Adipocyte (in vitro differentiated cells): ENCODE results near the gene TIMM8A.
"Not testable (repeated sequence)": the region's sequence is repeated elsewhere in the genome, so short reads cannot be mapped to it uniquely, and the experiment has no call there.

Source experiments
- DNase-seq: peaks from one replicate; pipeline ENCODE4 v3.0.0-alpha.2; 2015; ENCODE audit warnings: low read depth
- H3K27me3 ChIP-seq: replicated peaks from 2 replicates; pipeline ENCODE4 v1.7.0; 2013; ENCODE audit warnings: mild to moderate bottlenecking, low read length, moderate library complexity; ENCODE audit not compliant: control insufficient read depth, insufficient read depth
- H3K36me3 ChIP-seq: 2 replicates; pipeline ENCODE4 v1.7.0; 2013; ENCODE audit warnings: low read length, mild to moderate bottlenecking, moderate library complexity; ENCODE audit not compliant: control insufficient read depth, insufficient read depth, severe bottlenecking
- H3K4me1 ChIP-seq: 2 replicates; pipeline ENCODE4 v1.7.0; 2013; ENCODE audit warnings: mild to moderate bottlenecking, low read length, moderate library complexity; ENCODE audit not compliant: control insufficient read depth, insufficient read depth
- H3K4me3 ChIP-seq: 2 replicates; pipeline ENCODE4 v1.7.0; 2013; ENCODE audit warnings: mild to moderate bottlenecking, low read length, moderate library complexity
- H3K9ac ChIP-seq: 2 replicates; pipeline ENCODE4 v1.7.0; 2013; ENCODE audit warnings: mild to moderate bottlenecking, low read length, moderate library complexity
- H3K9me3 ChIP-seq: 2 replicates; pipeline ENCODE4 v1.7.0; 2013; ENCODE audit warnings: mild to moderate bottlenecking, low read length, moderate library complexity; ENCODE audit not compliant: control insufficient read depth

The TIMM8A gene

GRCh38 chrX:101357166-101357795 lies 8.7 kb upstream of the TIMM8A start:
- Histone ChIP-seq H3K9ac (no peak overlapping the region), H3K9me3 (no peaks in the 10 kb centered on the region), H3K36me3 (no peaks in the 10 kb centered on the region), H3K4me1 (no peaks in the 10 kb centered on the region), H3K4me3 (no peak overlapping the region), H3K27me3 (peaks cover 46% of the 10 kb centered on the region)
- peak; percentile 4 for DNase-seq

- H3K4me3 ChIP-seq, result peak overlapping the region; percentile 92
- H3K9ac ChIP-seq, result peak overlapping the region; percentile 89
- peaks cover 9% of the 10 kb centered on the region for H3K4me1 ChIP-seq
- peaks cover 10% of the 10 kb centered on the region for H3K36me3 ChIP-seq
- peaks cover 2% of the 10 kb centered on the region for H3K27me3 ChIP-seq
- DNase-seq, result no peak
- peaks cover 2% of the 10 kb centered on the region for H3K9me3 ChIP-seq
These were observed 636 bp upstream of the TIMM8A start for GRCh38 chrX:101349193-101349562.

GRCh38 chrX:101347859-101348451 lies 587 bp downstream of the TIMM8A start:
- Histone ChIP-seq H3K9ac (peak overlapping the region; percentile 89), H3K9me3 (peaks cover 2% of the 10 kb centered on the region), H3K4me1 (peaks cover 9% of the 10 kb centered on the region), H3K4me3 (peak overlapping the region; percentile 92), H3K27me3 (no peaks in the 10 kb centered on the region), H3K36me3 (peaks cover 10% of the 10 kb centered on the region)
- DNase-seq, result peak; percentile 46

- Histone ChIP-seq H3K9ac (no peak overlapping the region), H3K4me1 (peaks cover 4% of the 10 kb centered on the region), H3K9me3 (peaks cover 7% of the 10 kb centered on the region), H3K4me3 (no peak overlapping the region), H3K27me3 (no peaks in the 10 kb centered on the region), H3K36me3 (no peaks in the 10 kb centered on the region)
- DNase-seq, result no peak
These were observed 10.7 kb downstream of the TIMM8A start for GRCh38 chrX:101337776-101338271.

GRCh38 chrX:101334310-101334709 lies 14.2 kb downstream of the TIMM8A start:
- H3K27me3 ChIP-seq, H3K9me3 ChIP-seq, H3K4me1 ChIP-seq, DNase-seq, H3K9ac ChIP-seq, H3K36me3 ChIP-seq, H3K4me3 ChIP-seq: not testable (repeated sequence)

GRCh38 chrX:101326600-101326999 lies 21.9 kb downstream of the TIMM8A start:
- H3K36me3 ChIP-seq, H3K9ac ChIP-seq, H3K9me3 ChIP-seq, H3K4me1 ChIP-seq, H3K4me3 ChIP-seq, DNase-seq, H3K27me3 ChIP-seq: not testable (repeated sequence)

- H3K27me3 ChIP-seq, result peaks cover 7% of the 10 kb centered on the region
- H3K36me3 ChIP-seq, result no peaks in the 10 kb centered on the region
- no peak for DNase-seq
- H3K4me1 ChIP-seq, result no peaks in the 10 kb centered on the region
- no peak overlapping the region for H3K9ac ChIP-seq
- H3K4me3 ChIP-seq, result no peak overlapping the region
- peaks cover 3% of the 10 kb centered on the region for H3K9me3 ChIP-seq
These were observed 44.8 kb downstream of the TIMM8A start for GRCh38 chrX:101303790-101304189.
